ENCODE results near the gene RASGRP2. TPM values are rescaled to one million over a fixed set of nuclear protein-coding genes. Genes with fewer than 3 reads are reported as not detected.
A peak's percentile ranks its signal among the peaks of the same experiment; 100 is the strongest.

Gene RASGRP2
- total and polyA plus RNA-seq, 3 donors from 2014 or later = 14.4 to 26.3 (median 24.0) TPM

DNA sequence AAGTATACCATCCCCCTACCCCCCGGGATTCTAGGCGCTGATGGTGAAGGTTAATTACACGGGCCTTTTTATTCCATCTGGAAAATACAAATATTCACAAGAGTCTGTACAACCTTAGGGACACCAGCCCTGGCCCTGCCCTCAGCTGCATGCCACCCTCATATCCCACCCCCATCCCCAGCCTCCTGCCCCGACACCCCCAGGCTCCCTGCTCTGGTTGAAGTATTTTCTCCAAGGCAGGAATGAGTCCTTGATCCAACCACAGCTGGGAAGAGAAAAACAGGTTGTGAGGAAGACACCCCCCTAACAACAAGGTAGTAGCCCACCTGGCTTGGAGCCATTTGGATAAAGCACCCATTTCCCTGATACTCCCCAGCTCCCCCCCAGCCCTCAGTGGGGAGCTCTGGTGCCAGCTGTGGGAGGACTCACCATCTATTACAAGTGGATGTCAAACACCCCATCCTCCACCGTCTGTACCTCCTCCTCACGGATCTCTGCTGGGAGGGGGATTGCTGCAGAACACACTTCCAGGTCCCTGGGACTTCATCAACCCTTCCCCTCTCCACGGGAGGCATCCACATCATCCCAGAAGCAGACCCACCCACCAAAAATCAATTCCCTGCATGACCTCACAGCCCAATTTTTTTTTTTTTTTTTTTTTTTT, 16.9 kb downstream of the RASGRP2 start:
- Histone ChIP-seq H3K27me3 (no peaks in the 10 kb centered on the region), H3K4me1 (peaks cover 8% of the 10 kb centered on the region), H3K9me3 (no peaks in the 10 kb centered on the region), H3K4me3 (no peak overlapping the region), H3K27ac (no peak overlapping the region), H3K36me3 (ENCODE audit: low read depth, missing control alignments) (no peaks in the 10 kb centered on the region)
- TF ChIP-seq POLR2A (IDR thresholded peaks at IDR 0.05) = no peak
- TF ChIP-seq, protein P1, sequence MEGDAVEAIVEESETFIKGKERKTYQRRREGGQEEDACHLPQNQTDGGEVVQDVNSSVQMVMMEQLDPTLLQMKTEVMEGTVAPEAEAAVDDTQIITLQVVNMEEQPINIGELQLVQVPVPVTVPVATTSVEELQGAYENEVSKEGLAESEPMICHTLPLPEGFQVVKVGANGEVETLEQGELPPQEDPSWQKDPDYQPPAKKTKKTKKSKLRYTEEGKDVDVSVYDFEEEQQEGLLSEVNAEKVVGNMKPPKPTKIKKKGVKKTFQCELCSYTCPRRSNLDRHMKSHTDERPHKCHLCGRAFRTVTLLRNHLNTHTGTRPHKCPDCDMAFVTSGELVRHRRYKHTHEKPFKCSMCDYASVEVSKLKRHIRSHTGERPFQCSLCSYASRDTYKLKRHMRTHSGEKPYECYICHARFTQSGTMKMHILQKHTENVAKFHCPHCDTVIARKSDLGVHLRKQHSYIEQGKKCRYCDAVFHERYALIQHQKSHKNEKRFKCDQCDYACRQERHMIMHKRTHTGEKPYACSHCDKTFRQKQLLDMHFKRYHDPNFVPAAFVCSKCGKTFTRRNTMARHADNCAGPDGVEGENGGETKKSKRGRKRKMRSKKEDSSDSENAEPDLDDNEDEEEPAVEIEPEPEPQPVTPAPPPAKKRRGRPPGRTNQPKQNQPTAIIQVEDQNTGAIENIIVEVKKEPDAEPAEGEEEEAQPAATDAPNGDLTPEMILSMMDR (IDR thresholded peaks at IDR 0.05) = no peak
- intact Hi-C loops (cut with DNase I; ENCODE audit: low total_unique reads) = loop anchor here (10.0 kb wide), 1 partner anchor 182 kb away; no protein-coding TSS in a partner anchor
- WGBS, 2 donors = 72 to 76% methylated on average over 7 of the region's 7 CpGs
- DNase-seq = no peak

DNA sequence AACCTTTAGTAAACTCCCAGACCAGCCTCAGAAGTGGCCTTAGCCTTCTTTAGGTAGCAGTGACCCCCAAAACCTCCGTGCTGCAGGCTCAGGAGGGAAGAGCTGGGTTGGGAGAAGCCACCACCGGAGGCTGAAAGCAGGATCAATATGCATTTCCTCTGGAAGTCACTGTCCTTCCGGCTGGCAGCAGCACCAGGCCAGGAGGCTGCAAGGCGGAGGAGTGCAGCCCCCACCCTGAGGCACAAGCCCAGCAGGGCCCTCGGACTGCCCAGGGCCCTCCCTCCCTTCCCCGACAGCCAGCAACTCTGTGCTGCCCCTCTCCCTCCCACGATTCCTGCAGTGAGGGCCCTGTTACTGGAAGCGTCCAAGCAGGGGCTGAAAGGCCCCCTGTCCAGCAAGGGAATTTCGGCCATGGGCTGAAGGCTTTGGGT, 17.7 kb downstream of the RASGRP2 start:
- WGBS, 2 donors = 38 to 40% methylated on average over 1 to 9 of the region's 9 CpGs
- no peak for TF ChIP-seq POLR2A (IDR thresholded peaks at IDR 0.05)
- TF ChIP-seq, protein P1 (IDR thresholded peaks at IDR 0.05) = no peak
- DNase-seq = no peak
- Histone ChIP-seq H3K4me1 (peaks cover 8% of the 10 kb centered on the region), H3K36me3 (ENCODE audit: low read depth, missing control alignments) (no peaks in the 10 kb centered on the region), H3K4me3 (no peak overlapping the region), H3K27me3 (no peaks in the 10 kb centered on the region), H3K27ac (no peak overlapping the region), H3K9me3 (no peaks in the 10 kb centered on the region)
- intact Hi-C loops (cut with DNase I; ENCODE audit: low total_unique reads) = loop anchor here (10.0 kb wide), 1 partner anchor 181 kb away; no protein-coding TSS in a partner anchor

DNA sequence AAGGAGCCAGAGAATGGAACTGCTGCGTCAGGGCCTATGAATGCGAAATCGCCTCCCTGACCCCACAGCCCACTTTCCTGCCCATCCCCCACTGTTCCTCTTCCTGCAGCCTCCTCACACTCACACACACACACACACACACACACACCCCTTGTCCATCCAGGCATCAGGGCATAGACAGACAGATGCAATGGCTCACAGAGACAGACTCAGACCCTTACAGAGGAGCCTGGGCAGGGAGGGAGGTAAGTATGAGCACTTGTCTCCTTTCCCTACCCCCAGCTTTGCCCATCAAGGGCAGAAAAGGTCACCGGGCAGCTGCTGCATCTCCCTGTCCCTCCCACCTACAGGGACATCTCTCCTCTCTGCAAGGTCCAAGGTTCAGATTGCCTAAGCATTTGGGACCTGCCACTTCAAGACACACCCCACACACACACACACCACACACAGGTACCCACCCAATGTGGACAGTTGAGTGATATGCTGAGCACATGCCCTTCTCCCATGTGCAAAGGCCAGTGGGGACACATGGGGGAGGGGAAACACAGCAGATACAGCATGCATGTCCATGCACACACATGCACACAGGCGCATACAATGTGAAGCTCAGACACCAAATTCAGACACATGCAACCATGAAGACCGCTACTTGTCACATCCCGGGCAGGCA, 18.9 kb downstream of the RASGRP2 start:
- 78 to 91% methylated on average over 5 to 7 of the region's 7 CpGs for WGBS, 2 donors
- intact Hi-C loops (cut with DNase I; ENCODE audit: low total_unique reads) = loop anchor here (10.0 kb wide), 1 partner anchor 180 kb away; no protein-coding TSS in a partner anchor
- Histone ChIP-seq H3K4me3 (no peak overlapping the region), H3K9me3 (no peaks in the 10 kb centered on the region), H3K27me3 (no peaks in the 10 kb centered on the region), H3K36me3 (ENCODE audit: low read depth, missing control alignments) (no peaks in the 10 kb centered on the region), H3K27ac (no peak overlapping the region), H3K4me1 (peaks cover 8% of the 10 kb centered on the region)
- no peak for TF ChIP-seq POLR2A (IDR thresholded peaks at IDR 0.05)
- TF ChIP-seq, protein P1 (IDR thresholded peaks at IDR 0.05) = no peak
- no peak for DNase-seq

DNA sequence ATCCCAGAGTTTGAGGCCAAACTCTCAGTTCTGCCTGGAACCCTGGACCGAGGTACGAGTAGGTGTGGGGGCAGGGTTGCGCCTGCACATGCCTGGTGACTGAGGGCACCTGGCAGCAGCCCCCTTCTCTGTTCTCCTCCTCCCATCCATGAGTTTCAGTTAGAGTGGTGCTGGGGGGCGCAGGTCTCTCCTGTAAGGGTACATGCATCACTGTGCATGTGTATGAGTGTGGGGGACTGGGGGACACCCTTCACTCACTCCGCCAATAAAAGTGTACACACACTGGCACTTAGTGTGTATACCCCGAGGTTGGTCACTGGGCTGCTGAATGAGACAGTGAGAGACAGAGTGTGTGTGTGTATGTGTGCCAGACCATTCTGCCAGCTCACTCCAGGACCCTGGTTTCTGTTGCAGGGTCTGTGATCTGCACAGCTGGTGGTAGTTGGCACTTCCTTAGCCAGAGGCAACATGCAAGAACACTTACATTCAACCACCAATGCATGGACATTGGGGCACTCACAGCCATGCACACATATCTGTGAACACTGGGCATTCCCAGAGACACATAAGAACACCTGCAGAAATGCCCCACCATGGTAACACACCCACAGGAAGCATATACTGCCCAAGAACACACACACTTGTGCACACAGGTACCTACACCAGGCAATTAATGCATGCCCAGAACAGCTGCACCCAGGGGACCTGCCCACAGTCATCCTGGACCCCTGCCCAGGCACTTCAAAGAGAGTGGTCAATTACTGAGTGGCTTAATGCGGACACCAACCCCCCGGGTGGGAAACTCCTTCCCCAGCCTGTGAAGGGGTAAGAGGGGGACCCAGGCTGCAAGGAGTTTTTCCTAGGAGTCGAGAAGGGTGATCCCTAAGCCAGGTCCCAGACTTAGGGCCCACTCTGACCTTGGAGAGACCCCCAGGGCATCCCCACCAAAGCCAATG, 19.8 kb downstream of the RASGRP2 start:
- peak overlapping the region in 1 of 2 donors; percentile 12 for H3K27ac ChIP-seq
- intact Hi-C loops (cut with DNase I; ENCODE audit: low total_unique reads) = loop anchor here (10.0 kb wide), 1 partner anchor 179 kb away; no protein-coding TSS in a partner anchor
- peak overlapping the region in 1 of 2 donors; percentile 71 for H3K4me3 ChIP-seq
- no peaks in the 10 kb centered on the region for H3K9me3 ChIP-seq
- no peak for DNase-seq
- H3K4me1 ChIP-seq = peaks cover 8% of the 10 kb centered on the region
- TF ChIP-seq, protein P1 (IDR thresholded peaks at IDR 0.05) = no peak
- no peak for TF ChIP-seq POLR2A (IDR thresholded peaks at IDR 0.05)
- WGBS, 2 donors = 60 to 64% methylated on average over 7 to 9 of the region's 9 CpGs
- H3K36me3 ChIP-seq (ENCODE audit: low read depth, missing control alignments) = no peaks in the 10 kb centered on the region
- no peaks in the 10 kb centered on the region for H3K27me3 ChIP-seq
